HG02981 (cell line): Measurements from ENCODE around the gene NOL9.
"Not testable (repeated sequence)": the region's sequence is repeated elsewhere in the genome, so short reads cannot be mapped to it uniquely, and the experiment has no call there.

Source experiments
- ATAC-seq: cut with Tn5 transposase; IDR thresholded peaks from one replicate; pipeline ENCODE4 v1.9.1; 2021; ENCODE audit warnings: mild to moderate bottlenecking, moderate library complexity; ENCODE audit not compliant: unreplicated experiment

The NOL9 gene

DNA sequence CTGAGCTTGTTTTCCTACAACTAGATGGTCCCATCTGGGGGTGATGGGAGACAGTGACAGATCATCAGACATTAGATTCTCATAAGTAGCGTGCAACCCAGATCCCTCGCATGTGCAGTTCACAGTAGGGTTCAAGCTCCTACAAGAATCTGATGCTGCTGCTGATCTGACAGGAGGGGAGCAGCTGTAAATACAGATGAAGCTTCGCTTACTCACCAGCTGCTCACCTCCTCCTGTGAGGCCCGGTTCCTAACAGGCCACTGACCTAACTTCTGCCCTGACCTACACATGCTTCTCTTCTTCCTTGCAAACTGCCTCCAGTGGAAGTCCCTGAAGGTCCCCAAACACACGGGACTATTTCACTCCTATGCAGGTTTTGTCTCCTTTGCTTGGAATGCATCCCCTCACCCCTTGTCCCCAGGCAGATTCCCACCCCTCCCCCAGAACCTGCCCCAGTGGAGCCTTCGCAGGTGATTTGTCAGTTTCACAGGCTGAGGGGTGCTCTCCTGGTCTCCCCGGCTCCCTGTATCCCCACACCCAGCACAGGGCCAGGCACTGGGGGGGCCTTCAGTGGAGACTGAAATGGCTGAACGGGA, 19.8 kb upstream of the NOL9 start:
- ATAC-seq: no peak

DNA sequence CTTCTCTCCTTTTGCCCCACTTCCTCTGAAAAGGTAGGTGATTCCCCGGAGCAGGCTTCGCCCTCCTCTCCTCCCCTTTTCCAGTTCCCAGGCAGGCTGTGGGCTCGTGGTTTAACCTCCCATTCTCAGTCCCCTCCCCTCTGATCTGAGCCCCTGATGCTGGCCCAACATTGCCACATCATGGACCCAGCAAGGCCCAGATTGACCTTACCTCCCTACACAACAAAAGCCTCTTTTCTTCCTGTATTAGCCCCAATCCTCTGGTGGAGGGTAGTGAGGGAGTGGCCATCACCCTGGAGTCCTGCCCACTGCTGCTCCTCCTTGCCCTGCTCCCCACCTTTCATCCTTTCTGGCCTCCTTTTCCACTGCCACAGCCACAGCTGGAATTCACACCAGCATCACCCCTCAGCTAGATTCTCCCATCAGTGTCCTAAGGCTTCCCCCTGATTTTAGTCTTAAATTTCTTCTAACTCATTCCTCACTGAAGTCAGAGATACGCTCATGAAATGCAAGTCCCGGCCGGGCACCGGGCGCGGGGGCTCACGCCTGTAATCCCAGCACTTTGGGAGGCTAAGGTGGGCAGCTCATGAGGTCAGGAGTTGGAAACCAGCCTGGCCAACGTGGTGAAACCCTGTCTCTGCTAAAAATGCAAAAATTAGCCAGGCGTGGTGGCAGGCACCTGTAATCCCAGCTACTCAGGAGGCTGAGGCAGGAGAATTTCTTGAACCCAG, 18.5 kb upstream of the NOL9 start:
- ATAC-seq: no peak

DNA sequence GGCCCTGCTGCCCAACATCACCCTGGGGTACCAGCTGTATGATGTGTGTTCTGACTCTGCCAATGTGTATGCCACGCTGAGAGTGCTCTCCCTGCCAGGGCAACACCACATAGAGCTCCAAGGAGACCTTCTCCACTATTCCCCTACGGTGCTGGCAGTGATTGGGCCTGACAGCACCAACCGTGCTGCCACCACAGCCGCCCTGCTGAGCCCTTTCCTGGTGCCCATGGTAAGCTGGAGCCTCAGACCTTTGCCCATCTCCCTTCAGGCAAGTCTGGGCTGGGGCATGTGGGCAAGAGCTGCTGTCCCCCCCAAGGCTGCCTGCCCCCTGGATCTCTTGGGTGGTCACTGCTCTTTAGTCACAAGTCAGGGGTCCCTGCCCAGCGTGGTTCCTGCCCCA, 16.7 kb upstream of the NOL9 start:
- ATAC-seq: no peak

DNA sequence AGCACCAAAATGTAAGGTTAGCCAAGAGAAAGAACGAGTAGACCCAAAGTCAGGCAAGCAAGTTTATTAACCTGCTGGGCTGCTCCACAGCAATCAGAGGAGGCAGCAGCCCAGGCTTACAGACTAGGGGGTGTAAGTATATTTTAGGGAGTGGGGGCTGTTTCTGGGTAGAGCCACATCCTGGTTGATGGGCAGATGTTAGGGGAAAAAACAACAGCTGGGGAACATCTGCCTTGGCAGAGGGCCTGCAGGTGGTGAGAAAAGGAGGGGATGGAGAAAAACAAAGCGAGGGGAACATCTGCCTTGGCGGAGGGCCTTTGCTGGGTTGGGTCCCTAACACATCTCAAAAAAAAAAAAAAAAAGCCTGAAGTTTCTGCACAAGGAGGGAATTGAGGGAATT, 15.8 kb upstream of the NOL9 start:
- ATAC-seq: no peak

DNA sequence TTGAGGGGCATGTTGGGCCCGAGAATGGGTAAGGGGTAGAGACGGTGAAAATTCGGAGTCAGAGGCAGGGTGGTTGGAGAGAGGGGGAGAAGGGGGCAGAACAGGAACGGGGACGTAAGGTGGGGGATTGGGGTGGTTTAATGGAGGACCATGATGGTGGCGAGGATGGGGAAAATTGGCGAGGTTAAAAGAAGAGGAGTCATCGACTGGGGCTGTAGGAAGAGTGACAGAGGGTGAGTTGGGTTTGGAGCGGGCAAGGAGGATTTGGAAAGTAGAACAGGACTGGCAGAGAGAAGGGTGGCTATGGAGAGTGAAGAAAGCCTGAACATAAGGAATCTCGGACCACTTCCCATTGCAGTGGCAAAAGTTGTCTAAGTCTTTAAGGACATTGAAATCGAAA, 14.7 kb upstream of the NOL9 start:
- ATAC-seq: no peak

DNA sequence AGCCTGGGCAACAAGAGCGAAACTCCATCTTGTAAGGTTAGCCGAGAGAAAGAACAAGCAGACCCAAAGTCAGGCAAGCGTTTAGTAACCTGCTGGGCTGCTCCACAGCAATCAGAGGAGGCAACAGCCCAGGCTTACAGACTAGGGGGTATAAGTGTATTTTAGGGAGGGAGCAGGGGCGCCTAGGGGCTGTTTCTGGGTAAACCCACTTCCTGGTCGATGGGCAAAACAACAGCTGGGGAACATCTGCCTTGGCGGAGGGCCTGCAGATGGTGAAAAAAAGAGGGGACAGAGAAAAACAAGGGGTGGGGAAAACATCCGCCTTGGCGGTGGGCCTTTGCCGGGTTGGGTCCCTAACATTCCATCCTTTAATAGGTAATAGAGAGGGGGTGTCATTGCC, 6.0 kb upstream of the NOL9 start:
- ATAC-seq: no peak

DNA sequence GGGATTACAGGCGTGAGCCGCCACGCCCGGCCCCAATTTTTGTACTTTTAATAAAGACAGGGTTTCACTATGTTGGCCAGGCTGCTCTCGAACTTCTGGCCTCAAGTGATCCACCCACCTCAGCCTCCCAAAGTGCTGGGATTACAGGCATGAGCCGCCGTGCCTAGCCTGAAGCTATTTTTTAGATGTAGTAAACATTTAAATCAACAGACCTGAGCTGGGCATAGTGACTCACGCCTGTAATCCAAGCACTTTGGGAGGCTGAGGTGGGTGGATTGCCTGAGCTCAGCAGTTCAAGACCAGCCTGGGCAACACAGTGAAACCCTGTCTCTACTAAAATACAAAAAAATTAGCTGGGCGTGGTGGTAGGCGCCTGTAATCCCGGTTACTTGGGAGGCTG, 4.8 kb upstream of the NOL9 start:
- not testable (repeated sequence) for ATAC-seq

DNA sequence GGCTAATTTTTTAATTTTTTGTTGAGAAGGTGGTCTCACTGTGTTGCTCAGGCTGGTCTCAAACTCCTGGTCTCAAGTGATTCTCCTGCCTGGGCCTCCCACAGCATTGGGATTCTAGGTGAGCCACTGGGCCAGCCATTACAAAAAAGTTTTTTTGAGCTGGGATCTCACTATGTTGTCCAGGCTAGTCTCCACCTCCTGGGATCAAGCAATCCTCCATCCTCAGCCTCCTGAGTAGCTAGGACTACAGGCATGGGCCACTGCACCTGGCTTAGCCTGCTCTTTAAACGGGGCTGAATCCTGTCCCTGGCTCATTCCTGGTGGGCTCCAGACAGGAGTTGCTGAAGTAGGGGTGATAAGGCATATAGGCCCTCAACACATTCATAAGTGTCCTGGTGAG, 3.3 kb upstream of the NOL9 start:
- ATAC-seq: no peak

DNA sequence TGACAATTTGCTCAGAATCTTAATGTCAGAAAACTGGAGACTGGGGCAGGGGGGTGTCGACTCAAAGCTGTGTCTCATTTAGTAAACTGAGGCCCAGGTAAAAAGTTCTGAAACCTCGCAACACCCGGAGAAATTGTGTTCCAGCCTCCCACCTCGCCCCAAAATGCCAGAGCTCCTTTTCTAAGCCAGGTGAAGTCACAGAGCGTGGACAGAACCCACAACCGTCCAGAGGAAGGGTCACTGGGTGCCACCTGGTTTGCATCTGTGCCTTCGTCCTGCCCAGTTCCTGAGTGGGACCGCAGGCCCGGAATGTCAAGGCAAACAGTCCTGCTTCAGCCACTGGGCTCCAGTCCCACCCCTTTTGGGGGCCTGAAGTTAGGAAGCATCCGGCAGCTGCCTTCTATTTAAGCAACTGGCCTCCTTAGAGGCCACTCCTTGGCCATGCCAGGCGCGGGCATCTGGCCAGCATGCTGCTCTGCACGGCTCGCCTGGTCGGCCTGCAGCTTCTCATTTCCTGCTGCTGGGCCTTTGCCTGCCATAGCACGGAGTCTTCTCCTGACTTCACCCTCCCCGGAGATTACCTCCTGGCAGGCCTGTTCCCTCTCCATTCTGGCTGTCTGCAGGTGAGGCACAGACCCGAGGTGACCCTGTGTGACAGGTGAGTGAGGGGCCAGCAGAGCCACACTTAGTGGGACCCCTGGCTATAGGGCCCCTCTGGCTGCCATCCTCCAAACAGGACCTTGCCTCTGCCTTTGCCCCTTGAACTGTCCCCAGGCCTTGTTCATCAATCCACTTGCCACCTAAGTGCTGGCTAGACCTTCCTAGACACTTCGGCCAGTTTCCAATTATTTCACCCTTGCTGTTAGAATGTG, 830 bp upstream of the NOL9 start, which contains the start of gene TAS1R1:
Gene TAS1R1, plus strand, starts transcription at position 401 of the 872 bp plus-strand sequence. Its CDS starts 67 bp downstream, at position 468.
- no peak for ATAC-seq

DNA sequence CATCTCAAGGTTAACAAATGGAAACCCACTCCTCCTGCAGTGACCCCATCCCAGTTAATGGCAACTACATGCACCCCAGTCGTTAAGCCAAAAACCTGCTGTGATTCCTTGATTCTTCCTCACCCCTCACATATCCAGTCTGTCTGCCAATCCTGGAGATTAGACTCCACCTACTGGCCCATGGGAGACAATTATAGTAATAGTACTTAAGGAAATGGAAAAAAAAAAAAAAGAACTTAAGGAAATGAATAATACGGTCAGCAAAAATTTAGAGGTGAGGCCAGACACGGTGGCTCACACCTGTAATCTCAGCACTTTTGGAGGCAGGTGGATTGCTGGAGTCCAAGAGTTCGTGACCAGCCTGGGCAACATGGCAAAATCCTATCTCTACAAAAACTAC, 7.0 kb downstream of the NOL9 start:
- ATAC-seq: no peak

DNA sequence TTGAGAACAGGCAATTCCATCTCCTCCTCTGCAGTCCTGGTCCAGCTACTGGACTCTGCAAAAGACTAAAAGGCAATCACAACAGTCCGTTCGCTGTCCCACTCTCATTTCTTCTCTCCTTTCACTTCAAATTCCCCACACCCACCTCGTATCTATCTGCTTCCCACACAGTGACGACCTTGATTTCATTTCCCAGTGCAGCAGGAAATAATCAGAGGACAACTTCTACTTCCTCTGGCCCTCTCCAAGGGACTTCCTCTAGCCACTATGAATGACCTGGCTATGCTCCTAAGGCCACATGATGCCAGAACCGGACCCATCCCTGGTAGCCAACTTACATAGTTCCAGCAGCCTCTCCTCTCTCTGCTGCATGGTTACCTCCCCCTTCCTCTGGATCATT, 8.0 kb downstream of the NOL9 start:
- ATAC-seq: no peak

DNA sequence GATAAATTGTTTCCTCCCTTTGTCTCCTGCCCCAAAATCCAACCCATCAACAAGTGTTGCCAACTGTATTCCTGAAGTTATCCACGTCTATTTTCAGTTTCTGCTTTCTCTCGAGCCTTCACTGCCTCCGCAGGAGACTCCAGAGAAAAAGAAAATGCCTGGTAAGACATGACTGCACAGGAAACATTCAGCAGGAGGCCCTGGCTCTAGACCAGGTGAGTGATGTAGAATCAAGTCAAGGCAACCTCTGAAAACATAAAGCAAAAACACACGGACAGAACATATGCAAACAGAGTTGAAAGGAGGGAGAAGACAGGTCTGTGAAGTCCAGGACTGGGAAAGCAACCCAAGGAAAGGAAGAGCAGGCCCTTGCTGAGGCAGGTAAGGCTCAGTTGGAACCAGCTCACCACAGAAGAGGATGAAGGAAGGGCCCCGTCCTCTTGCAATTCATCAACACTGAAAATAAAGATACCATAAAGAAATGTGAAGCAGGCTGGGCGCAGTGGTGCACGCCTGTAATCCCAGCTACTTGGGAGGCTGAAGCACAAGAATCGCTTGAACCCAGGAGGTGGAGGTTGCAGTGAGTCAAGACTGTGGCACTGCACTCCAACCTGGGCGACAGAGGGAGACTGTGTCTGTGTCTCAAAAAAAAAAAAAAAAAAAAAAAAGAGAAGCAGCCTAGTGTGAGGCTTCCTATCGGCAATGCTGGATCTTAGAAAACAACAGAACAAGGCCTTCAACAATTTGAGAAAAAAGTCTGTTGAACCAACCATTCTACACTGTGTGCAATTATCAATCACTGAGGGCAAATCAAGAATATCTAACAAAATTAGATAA, 8.8 kb downstream of the NOL9 start:
- no peak for ATAC-seq

DNA sequence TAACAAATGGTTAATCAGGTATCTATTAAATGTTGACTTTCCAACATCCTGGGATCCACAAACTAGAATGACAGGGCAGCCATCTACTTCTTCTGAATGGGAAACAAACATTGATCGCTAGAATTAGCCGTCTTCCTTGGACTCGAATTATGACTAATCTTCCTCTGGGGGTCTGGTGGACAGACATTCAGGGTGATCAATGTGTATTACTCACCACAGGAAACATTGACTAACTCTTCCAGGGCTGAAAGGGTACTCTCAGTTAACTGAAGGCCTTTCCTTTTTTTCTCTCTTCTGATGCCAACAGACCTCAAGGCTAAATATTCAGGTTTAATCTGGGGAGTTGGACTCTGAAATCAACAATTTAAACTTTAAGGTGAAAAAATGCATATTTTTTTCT, 9.5 kb downstream of the NOL9 start:
- no peak for ATAC-seq

DNA sequence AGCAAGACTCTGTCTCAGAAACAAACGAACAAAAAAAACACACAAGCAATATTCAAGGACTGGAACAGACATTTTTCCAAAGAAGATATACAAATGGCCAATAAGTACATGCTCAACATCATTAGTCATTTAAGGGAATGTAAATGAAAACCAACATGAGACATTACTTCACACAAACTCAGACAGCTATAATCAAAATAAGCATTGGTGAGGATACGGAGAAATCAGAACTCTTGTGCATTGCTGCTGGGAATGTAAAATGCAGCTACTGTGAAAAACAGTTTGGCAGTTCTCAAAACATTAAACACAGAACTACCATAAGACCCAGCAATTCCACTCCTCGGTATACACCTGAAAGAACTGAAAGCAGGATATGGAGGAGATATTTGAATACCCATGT, 15.4 kb downstream of the NOL9 start:
- no peak for ATAC-seq

DNA sequence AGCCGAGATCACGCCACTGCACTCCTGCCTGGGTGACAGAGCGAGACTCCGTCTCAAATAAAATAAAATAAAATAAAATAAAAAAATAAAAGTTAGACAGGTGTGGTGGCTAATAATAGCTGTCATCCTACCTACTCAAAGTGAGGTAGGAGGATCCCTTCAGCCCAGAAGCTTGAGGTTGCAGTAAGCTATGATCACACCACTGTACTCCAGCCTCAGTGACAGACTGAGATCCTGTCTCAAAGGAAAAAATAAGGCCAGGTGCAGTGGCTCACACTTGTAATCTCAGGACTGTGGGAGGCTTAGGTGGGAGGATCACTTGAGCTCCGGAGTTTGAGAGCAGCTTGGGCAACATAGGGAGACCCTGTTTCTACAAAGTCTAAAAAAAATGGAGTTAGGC, 18.0 kb downstream of the NOL9 start:
- no peak for ATAC-seq

DNA sequence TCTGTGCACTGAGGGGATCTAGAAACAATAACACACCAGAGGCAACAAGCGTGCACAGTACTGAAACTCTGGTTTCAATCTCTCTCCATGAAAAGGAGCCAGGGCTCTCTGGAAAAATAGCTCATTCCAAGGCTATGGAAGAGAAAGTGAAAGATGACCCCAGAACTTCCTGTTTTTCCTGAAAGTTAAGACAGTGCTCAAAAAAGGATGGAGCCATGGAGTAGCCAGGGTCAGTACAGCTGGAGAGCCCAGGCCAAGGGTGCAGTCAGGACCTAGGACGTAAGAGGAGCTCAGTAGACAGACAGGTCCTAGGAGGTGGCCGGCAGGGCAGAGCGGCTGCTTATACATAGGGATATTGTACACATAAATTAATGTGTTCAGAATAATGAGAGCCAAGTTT, 19.1 kb downstream of the NOL9 start:
- ATAC-seq: no peak

DNA sequence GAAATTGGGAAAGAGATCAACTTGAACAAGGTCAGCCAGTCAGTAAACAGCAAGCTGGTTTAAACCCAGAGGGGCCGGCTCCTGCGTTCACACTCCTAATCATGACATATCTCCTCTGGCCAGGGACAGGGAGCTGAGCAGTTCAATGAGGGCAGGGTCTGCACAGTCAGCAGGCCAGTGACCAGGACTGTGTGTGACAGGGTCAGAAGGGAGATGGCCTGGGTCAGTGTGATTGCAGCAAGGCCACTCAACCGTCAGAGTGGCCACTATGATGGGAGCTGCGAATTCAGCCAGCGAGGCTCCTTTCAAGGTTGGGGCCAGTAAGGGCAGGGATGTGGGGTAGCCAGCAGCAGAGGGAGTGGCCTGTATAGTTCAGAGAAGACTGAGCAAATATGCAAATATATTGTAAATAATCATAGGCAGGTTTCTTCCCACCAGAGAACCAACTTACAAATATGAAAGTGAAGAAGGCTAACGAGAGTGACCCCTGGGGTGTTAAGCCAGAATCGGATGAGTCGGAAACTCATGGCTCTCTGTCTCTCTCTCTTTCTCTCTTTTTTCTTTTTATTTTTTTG, 20.0 kb downstream of the NOL9 start:
- ATAC-seq: no peak

DNA sequence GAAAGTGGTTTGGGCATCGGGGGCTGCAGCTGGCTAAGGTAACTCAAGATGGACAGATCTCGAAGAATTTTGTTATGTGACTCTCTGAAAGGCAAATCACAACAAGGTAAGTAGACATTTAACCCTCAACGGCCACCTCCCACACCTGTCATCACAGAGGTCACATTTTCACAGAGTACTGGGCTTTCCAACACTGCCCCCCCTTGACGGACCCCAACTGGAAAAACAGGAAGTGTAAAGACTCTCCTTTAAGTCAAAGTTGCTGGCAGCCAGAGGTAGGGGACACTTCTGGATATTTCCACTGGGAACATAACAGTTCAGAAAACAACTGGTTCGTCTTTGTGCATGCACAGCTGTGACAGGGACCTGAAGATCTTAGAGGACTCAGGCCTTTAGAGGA, 22.3 kb downstream of the NOL9 start:
- ATAC-seq: no peak

DNA sequence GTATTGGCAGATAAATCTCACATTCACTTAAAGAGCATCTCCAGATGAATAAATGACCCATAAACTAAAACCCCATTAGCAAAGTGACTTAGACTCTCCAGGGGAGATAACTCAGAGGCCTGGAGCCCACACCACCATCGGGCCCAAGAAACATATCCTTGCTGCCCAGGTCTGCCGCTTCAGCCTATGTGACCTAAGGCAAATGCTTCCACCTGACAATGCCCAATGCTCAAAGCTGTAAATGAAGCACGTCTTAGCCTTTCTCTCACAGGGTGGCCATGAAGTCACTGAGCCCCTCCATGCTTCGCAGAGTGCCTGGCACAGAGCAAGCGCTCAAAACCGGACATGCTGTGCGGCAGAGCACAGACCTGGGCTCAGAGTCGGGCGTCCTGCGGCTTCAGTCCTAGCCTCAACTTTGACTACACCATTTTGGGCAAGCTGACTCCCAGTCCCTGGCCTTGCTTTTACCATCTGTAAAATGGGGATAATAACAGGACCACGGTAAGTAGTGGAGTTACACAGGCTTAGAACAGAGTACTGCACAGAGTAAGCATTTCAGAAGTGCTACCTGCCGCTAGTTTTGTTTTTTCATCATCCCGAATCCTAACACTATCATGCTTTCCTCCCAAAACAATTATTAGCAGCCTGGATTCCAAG, 23.7 kb downstream of the NOL9 start:
- no peak for ATAC-seq

DNA sequence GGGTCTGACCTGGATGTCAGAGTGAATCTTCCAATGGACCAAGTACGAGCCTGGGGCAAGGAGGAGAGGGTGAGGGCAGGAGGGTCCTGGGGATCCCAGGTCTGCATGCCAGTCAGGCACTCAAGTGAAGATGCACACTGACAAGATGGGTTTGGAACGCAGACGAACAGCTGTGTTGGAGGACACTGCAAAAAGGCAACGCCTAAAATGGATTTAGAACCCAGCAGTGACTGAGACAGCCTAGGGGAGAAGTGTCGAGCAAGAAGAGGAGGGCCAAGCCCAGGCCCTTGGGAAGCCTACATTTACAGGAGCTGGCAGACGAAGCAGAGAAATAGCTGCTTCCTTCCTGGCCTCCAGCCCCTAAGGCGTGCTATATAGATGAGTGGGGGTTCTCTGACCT, 25.8 kb downstream of the NOL9 start:
- ATAC-seq: no peak
